Ascending aorta (tissue), 2 donors: Measurements from ENCODE around the gene MRPS23. TPM values are rescaled to one million over a fixed set of nuclear protein-coding genes. Genes with fewer than 3 reads are reported as not detected.

Experiments used
- DNase-seq, 2 donors: peaks; one replicate each; pipeline ENCODE4 v3.0.0-alpha.2; 2019; ENCODE audit warnings: low spot score in 2 of 2
- H3K27ac ChIP-seq, 2 donors: fragments of 200-600 bp; sonication (generic); one replicate each; pipeline ENCODE4 v1.5.1; 2016 to 2017; ENCODE audit warnings: mild to moderate bottlenecking in 1 of 2
- H3K27me3 ChIP-seq: fragments of 200-600 bp; sonication (generic); one replicate; pipeline ENCODE4 v1.5.1; 2017
- H3K36me3 ChIP-seq, 2 donors: fragments of 200-600 bp; sonication (generic); one replicate each; pipeline ENCODE4 v1.5.1; 2016
- H3K4me1 ChIP-seq, 2 donors: fragments of 200-600 bp; sonication (generic); one replicate each; pipeline ENCODE4 v1.5.1; 2016 to 2017; ENCODE audit warnings: mild to moderate bottlenecking in 1 of 2
- H3K4me3 ChIP-seq, 2 donors: fragments of 200-600 bp; sonication (generic); one replicate each; pipeline ENCODE4 v1.5.1; 2016 to 2017; ENCODE audit warnings: mild to moderate bottlenecking in 1 of 2
- H3K9me3 ChIP-seq, 2 donors: fragments of 200-600 bp; sonication (generic); one replicate each; pipeline ENCODE4 v1.5.1; 2016
- CTCF ChIP-seq, 3 experiments: fragments of 200-600 bp in 2 of 3; fragments of 450-650 bp in 1 of 3; sonication (generic) in 2 of 3; IDR thresholded peaks; one replicate each; pipeline ENCODE4 v1.5.1; 2016 to 2019; ENCODE audit warnings: antibody characterized with exemption in 3 of 3, mild to moderate bottlenecking in 1 of 3, moderate library complexity in 1 of 3
- intact Hi-C: fragments of 100-400 bp; cut with DNase I; formaldehyde crosslinking; loops from one replicate; pipeline ENCODE4 v1.15.1; 2023
- total RNA-seq: library from RNA; depleted of rRNA; stranded (reverse); fragments of >200 nt; gene quantifications from one replicate; pipeline ENCODE4 v1.1.0, GENCODE V29; 2016

MRPS23 gene
- total RNA-seq, 1 donor from 2014 or later = 2.0 TPM

- intact Hi-C loops = no loop called here
- no peak overlapping the region for H3K4me3 ChIP-seq
These were observed 26.1 kb downstream of the MRPS23 start for GRCh38 chr17:57823469-57824401.

GRCh38 chr17:57819867-57820266, 30.0 kb downstream of the MRPS23 start:
- H3K36me3 ChIP-seq = no peaks in the 10 kb centered on the region
- H3K27me3 ChIP-seq = no peaks in the 10 kb centered on the region
- H3K27ac ChIP-seq = no peak overlapping the region
- H3K4me3 ChIP-seq = no peak overlapping the region
- no peak for DNase-seq
- H3K9me3 ChIP-seq = no peaks in the 10 kb centered on the region
- TF ChIP-seq CTCF (IDR thresholded peaks at IDR 0.05) = no peak
- H3K4me1 ChIP-seq = no peaks in the 10 kb centered on the region
- intact Hi-C loops = no loop called here

More at GRCh38 chr17:57823469-57824401, 26.1 kb downstream of the MRPS23 start:
- no peak for TF ChIP-seq CTCF (IDR thresholded peaks at IDR 0.05)
- Histone ChIP-seq H3K4me1 (no peaks in the 10 kb centered on the region), H3K27me3 (no peaks in the 10 kb centered on the region), H3K36me3 (no peaks in the 10 kb centered on the region), H3K27ac (no peak overlapping the region), H3K9me3 (no peaks in the 10 kb centered on the region)
- DNase-seq = peak in 1 of 2 donors; percentile 40

GRCh38 chr17:57819285-57819684, 30.6 kb downstream of the MRPS23 start:
- no peak for TF ChIP-seq CTCF (IDR thresholded peaks at IDR 0.05)
- no peak for DNase-seq

DNA sequence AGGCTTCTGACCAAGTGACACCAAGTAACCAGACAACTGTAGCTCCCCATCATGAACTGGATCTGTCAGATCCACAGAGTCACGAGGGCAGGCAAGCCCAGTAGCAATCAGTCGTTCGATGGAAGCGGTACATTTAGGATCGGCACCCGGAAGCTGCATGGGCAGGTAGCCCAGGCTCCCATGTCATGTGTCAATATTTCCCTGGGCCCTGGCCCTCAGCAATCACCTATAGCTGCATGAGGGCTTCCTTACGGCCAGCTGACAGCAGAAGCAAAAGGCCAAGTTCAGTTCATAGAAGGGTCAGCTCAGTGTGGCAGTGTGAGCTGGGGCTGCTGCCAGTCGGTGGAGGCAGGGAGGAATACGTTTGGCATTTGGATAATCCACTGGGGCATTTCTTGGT, 31.8 kb downstream of the MRPS23 start:
- Histone ChIP-seq H3K4me3 (no peak overlapping the region), H3K27me3 (no peaks in the 10 kb centered on the region), H3K9me3 (no peaks in the 10 kb centered on the region), H3K4me1 (no peaks in the 10 kb centered on the region), H3K27ac (no peak overlapping the region), H3K36me3 (no peaks in the 10 kb centered on the region)
- TF ChIP-seq CTCF (IDR thresholded peaks at IDR 0.05) = no peak
- intact Hi-C loops = no loop called here
- no peak for DNase-seq

More at GRCh38 chr17:57819285-57819684, 30.6 kb downstream of the MRPS23 start:
- no peak overlapping the region for H3K4me3 ChIP-seq
- no peaks in the 10 kb centered on the region for H3K36me3 ChIP-seq
- intact Hi-C loops = no loop called here
- no peaks in the 10 kb centered on the region for H3K27me3 ChIP-seq
- H3K27ac ChIP-seq = no peak overlapping the region
- H3K9me3 ChIP-seq = no peaks in the 10 kb centered on the region
- no peaks in the 10 kb centered on the region for H3K4me1 ChIP-seq

GRCh38 chr17:57817299-57817698, 32.5 kb downstream of the MRPS23 start:
- intact Hi-C loops = no loop called here
- Histone ChIP-seq H3K4me3 (no peak overlapping the region), H3K27ac (no peak overlapping the region), H3K4me1 (no peaks in the 10 kb centered on the region), H3K36me3 (no peaks in the 10 kb centered on the region), H3K9me3 (no peaks in the 10 kb centered on the region), H3K27me3 (no peaks in the 10 kb centered on the region)
- no peak for DNase-seq
- no peak for TF ChIP-seq CTCF (IDR thresholded peaks at IDR 0.05)
